PFSK-1 (cell line): ENCODE measurements around the gene WNK1.

Experiments
- FOXP2 ChIP-seq: optimal IDR thresholded peaks from 2 replicates; pipeline ENCODE3; 2011; ENCODE audit warnings: borderline replicate concordance, control low read depth, inconsistent platforms; ENCODE audit not compliant: insufficient read depth; ENCODE audit errors: extremely low read length, extremely low read depth
- POLR2AphosphoS5 ChIP-seq: IDR thresholded peaks from 2 replicates; pipeline ENCODE4 v1.6.1; 2012; ENCODE audit warnings: low read depth, mild to moderate bottlenecking, control low read depth, low read length, moderate library complexity
- REST ChIP-seq, 2 experiments: IDR thresholded peaks; 2 replicates each; pipeline versions ENCODE4 v1.6.1 to v1.8.0; 2011 to 2012; ENCODE audit warnings: low read depth in 2 of 2, low read length in 2 of 2, control low read depth in 1 of 2, inconsistent platforms in 1 of 2, mild to moderate bottlenecking in 1 of 2, moderate library complexity in 1 of 2; ENCODE audit not compliant: insufficient read depth in 1 of 2
- SIN3A ChIP-seq: IDR thresholded peaks from 2 replicates; pipeline ENCODE4 v1.6.1; 2012; ENCODE audit warnings: mild to moderate bottlenecking, low read length, moderate library complexity, borderline replicate concordance; ENCODE audit not compliant: insufficient read depth
- TAF1 ChIP-seq: IDR thresholded peaks from 2 replicates; pipeline ENCODE4 v1.6.1; 2012; ENCODE audit warnings: low read length, control low read depth, borderline replicate concordance; ENCODE audit not compliant: insufficient read depth

The WNK1 gene

GRCh38 chr12:916712-917445, 164.5 kb downstream of the WNK1 start:
- TF ChIP-seq REST (IDR thresholded peaks at IDR 0.05; ENCODE audit: insufficient read depth in 1 of 2, low read depth in 2 of 2, low read length in 2 of 2), result no peak

DNA sequence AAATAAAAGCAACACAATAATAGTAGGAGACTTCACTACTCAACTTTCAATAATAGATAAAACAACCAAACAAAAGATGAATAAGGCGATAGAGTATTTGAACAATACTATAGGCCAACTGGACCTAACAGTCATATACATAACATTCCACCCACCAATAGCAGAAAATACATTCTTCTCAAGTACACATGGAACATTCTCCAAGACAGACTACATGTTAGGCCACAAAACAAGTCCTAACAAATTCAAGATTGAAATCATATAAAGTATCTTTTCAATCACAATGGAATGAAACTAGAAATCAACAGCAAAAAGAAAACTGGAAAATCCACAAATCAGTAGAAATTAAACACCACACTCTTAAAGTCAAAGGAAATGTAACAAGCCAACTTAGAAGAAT, 168.3 kb downstream of the WNK1 start:
- TF ChIP-seq REST (IDR thresholded peaks at IDR 0.05; ENCODE audit: insufficient read depth in 1 of 2, low read depth in 2 of 2, low read length in 2 of 2) (no peak), TAF1 (no peak), SIN3A (no peak), POLR2AphosphoS5 (no peak), FOXP2 (no peak)

GRCh38 chr12:922285-922684, 169.9 kb downstream of the WNK1 start:
- TF ChIP-seq SIN3A, result no peak

DNA sequence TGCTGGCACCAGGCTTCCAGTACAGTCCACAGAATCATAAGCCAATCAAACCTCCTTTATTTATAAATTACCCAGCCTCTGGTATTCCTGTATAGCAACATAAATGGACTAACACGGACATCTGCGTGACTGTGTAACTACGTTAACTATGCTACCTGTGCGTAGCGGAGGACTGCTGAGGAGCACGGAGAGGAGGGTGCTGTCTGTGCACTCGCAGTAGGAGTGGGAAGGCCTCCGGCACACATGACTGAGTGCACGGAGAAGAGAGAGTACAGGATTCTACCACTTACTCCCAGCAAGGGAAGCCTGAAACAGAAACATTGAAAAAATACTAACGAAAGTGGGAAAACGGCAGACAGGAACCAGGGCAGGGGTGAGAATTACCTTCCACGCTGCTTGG, 174.3 kb downstream of the WNK1 start:
- TF ChIP-seq REST (IDR thresholded peaks at IDR 0.05; ENCODE audit: insufficient read depth in 1 of 2, low read depth in 2 of 2, low read length in 2 of 2) (no peak), POLR2AphosphoS5 (no peak), TAF1 (no peak), SIN3A (no peak), FOXP2 (no peak)

DNA sequence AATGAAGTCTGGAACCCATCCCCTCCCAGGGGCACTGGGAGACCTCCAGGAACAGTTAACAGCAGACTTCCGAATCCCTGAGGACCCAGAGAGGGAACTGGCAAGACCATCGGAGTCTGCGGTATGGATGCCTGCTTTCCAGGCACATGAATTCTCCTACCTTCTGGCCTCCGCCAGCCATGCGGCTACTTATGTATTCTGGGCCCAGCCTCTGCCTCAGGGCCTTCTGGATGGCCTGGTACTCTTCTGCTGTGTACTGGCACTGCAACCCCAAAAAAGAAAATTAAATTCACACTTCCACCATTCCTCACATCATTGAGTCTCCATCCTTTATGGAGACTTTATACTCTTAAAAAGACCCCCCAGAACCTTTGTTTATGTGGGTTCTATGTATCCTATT, 178.7 kb downstream of the WNK1 start:
- no peak for TF ChIP-seq SIN3A
- no peak for TF ChIP-seq FOXP2

- TF ChIP-seq TAF1, result no peak
- no peak for TF ChIP-seq SIN3A
- TF ChIP-seq POLR2AphosphoS5, result no peak
- TF ChIP-seq REST (IDR thresholded peaks at IDR 0.05; ENCODE audit: insufficient read depth in 1 of 2, low read depth in 2 of 2, low read length in 2 of 2), result no peak
- no peak for TF ChIP-seq FOXP2
Observed at GRCh38 chr12:931591-931990, 179.2 kb downstream of the WNK1 start.
